PC-3 (cell line): ENCODE measurements around the gene TMEM52B.

Experiments
- EZH2 ChIP-seq: fragments of 300-600 bp; sonication (generic); IDR thresholded peaks from one replicate; pipeline ENCODE4 v1.6.1; 2017; ENCODE audit warnings: antibody characterized with exemption, mild to moderate bottlenecking, low read length; ENCODE audit not compliant: unreplicated experiment
- TF ChIP-seq, protein P1 (sequence below): fragments of 300-600 bp; sonication (generic); conservative IDR thresholded peaks from 2 replicates; pipeline ENCODE4 v1.5.1; 2017; ENCODE audit warnings: antibody characterized with exemption, low read depth, mild to moderate bottlenecking, low read length

DNA sequence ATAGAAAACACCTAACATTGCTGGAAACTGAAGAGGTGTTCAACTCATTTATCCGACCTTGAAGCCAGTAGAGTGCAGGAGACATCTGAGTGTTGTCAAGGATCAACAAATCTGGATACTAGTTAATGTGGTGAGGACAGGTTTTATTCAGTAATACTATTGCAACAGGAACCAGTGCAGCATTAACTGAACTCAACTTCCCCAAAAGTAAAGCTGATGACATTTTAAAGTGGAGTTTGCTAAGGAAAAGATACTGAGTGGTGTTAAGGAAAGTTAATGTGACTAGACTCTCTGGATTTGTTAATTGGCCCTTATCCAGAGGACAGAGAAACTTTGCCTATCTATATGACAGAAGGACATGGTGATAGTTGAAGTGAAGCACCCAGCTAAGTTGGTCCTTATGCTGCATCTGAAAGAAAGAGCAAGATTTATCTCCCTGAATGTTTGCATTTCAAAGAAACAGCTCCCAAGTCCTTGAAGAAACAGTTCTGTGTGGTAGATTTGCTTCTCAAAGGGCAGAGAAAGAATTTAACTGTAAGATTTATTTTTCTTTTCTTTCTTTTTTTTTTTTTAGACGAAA is 47.6 kb upstream of the TMEM52B start:
- TF ChIP-seq, protein P1, sequence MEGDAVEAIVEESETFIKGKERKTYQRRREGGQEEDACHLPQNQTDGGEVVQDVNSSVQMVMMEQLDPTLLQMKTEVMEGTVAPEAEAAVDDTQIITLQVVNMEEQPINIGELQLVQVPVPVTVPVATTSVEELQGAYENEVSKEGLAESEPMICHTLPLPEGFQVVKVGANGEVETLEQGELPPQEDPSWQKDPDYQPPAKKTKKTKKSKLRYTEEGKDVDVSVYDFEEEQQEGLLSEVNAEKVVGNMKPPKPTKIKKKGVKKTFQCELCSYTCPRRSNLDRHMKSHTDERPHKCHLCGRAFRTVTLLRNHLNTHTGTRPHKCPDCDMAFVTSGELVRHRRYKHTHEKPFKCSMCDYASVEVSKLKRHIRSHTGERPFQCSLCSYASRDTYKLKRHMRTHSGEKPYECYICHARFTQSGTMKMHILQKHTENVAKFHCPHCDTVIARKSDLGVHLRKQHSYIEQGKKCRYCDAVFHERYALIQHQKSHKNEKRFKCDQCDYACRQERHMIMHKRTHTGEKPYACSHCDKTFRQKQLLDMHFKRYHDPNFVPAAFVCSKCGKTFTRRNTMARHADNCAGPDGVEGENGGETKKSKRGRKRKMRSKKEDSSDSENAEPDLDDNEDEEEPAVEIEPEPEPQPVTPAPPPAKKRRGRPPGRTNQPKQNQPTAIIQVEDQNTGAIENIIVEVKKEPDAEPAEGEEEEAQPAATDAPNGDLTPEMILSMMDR: no peak
- no peak for TF ChIP-seq EZH2
